Measurements from ENCODE around the gene TEAD1.

GRCh38 chr11:12679471-12679870, 5.2 kb downstream of the TEAD1 start:
- TF ChIP-seq, protein P1, sequence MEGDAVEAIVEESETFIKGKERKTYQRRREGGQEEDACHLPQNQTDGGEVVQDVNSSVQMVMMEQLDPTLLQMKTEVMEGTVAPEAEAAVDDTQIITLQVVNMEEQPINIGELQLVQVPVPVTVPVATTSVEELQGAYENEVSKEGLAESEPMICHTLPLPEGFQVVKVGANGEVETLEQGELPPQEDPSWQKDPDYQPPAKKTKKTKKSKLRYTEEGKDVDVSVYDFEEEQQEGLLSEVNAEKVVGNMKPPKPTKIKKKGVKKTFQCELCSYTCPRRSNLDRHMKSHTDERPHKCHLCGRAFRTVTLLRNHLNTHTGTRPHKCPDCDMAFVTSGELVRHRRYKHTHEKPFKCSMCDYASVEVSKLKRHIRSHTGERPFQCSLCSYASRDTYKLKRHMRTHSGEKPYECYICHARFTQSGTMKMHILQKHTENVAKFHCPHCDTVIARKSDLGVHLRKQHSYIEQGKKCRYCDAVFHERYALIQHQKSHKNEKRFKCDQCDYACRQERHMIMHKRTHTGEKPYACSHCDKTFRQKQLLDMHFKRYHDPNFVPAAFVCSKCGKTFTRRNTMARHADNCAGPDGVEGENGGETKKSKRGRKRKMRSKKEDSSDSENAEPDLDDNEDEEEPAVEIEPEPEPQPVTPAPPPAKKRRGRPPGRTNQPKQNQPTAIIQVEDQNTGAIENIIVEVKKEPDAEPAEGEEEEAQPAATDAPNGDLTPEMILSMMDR (conservative IDR thresholded peaks at IDR 0.05), result no peak
- TF ChIP-seq EZH2 (IDR thresholded peaks at IDR 0.05; ENCODE audit: low read depth), result no peak
